Choroid plexus epithelial cell (primary cell): ENCODE data around the gene EYS.

ENCODE experiments used
- DNase-seq: peaks from one replicate; pipeline ENCODE4 v3.0.0-alpha.2; 2010; ENCODE audit warnings: low read depth
- H3K4me3 ChIP-seq: 2 replicates; pipeline ENCODE4 v1.5.1; 2011; ENCODE audit warnings: low read depth, mild to moderate bottlenecking, control low read depth, low read length, moderate library complexity
- CTCF ChIP-seq: conservative IDR thresholded peaks from 2 replicates; pipeline ENCODE4 v1.5.1; 2011; ENCODE audit warnings: low read depth, mild to moderate bottlenecking, control low read depth, inconsistent platforms, low read length, moderate library complexity

EYS gene

GRCh38 chr6:63807056-63807455 is 1900.0 kb downstream of the EYS start:
- no peak overlapping the region for H3K4me3 ChIP-seq
- no peak for TF ChIP-seq CTCF
- DNase-seq: peak; percentile 17

- TF ChIP-seq CTCF: no peak
- no peak for DNase-seq
- no peak overlapping the region for H3K4me3 ChIP-seq
These were observed 1900.5 kb downstream of the EYS start for GRCh38 chr6:63806573-63806913.

GRCh38 chr6:63805808-63806572 is 1901.0 kb downstream of the EYS start:
- H3K4me3 ChIP-seq: no peak overlapping the region
- peak; percentile 85 for DNase-seq
- no peak for TF ChIP-seq CTCF

GRCh38 chr6:63805345-63805744 is 1901.7 kb downstream of the EYS start:
- no peak overlapping the region for H3K4me3 ChIP-seq
- TF ChIP-seq CTCF: no peak
- no peak for DNase-seq

GRCh38 chr6:63804381-63804956 is 1902.6 kb downstream of the EYS start:
- DNase-seq: peak; percentile 92
- TF ChIP-seq CTCF: no peak
- H3K4me3 ChIP-seq: no peak overlapping the region

GRCh38 chr6:63803371-63803770 is 1903.7 kb downstream of the EYS start:
- no peak overlapping the region for H3K4me3 ChIP-seq
- no peak for TF ChIP-seq CTCF
- DNase-seq: no peak
